Stimulated activated CD4-positive, alpha-beta T cell treated with anti-CD3 and anti-CD28 coated beads, Interleukin-15, amount 100 ng/mL, for 48 hours (primary cell): ENCODE results near the gene CNNM3.

Experiments
- DNase-seq, 2 donors: peaks; one replicate each; pipeline ENCODE4 v3.0.0-alpha.2; 2020; ENCODE audit warnings: low read depth in 2 of 2

Gene CNNM3

GRCh38 chr2:96864343-96865091 is 48.4 kb downstream of the CNNM3 start:
- no peak for DNase-seq

GRCh38 chr2:96865654-96866053 is 49.6 kb downstream of the CNNM3 start:
- DNase-seq: no peak

GRCh38 chr2:96866149-96866548 is 50.1 kb downstream of the CNNM3 start:
- no peak for DNase-seq

GRCh38 chr2:96866586-96866985 is 50.5 kb downstream of the CNNM3 start:
- no peak for DNase-seq

- no peak for DNase-seq
Measured at GRCh38 chr2:96866986-96867755, 51.1 kb downstream of the CNNM3 start.

GRCh38 chr2:96867756-96868554 is 51.9 kb downstream of the CNNM3 start:
- no peak for DNase-seq

- DNase-seq: peak in 1 of 2 donors; percentile 57
Measured at GRCh38 chr2:96868555-96869280, 52.6 kb downstream of the CNNM3 start.

- no peak for DNase-seq
Measured at GRCh38 chr2:96869281-96869821, 53.3 kb downstream of the CNNM3 start.

- DNase-seq: no peak
Measured at GRCh38 chr2:96869822-96870625, 54.0 kb downstream of the CNNM3 start, which contains the start of gene SEMA4C. SEMA4C (minus strand) TSS chr2:96870080; CDS start chr2:96867886, 2,194 bp downstream.

- peak in 1 of 2 donors; percentile 33 for DNase-seq
Measured at GRCh38 chr2:96870626-96871255, 54.7 kb downstream of the CNNM3 start.

GRCh38 chr2:96872591-96873349 is 56.7 kb downstream of the CNNM3 start:
- DNase-seq: no peak

- no peak for DNase-seq
Measured at GRCh38 chr2:96873651-96874096, 57.6 kb downstream of the CNNM3 start.

- DNase-seq: no peak
Measured at GRCh38 chr2:96874198-96874831, 58.2 kb downstream of the CNNM3 start.

- DNase-seq: no peak
Measured at GRCh38 chr2:96875498-96876268, 59.6 kb downstream of the CNNM3 start.

- no peak for DNase-seq
Measured at GRCh38 chr2:96876269-96877041, 60.4 kb downstream of the CNNM3 start.

- DNase-seq: no peak
Measured at GRCh38 chr2:96877042-96877451, 61.0 kb downstream of the CNNM3 start.

GRCh38 chr2:96877631-96878092 is 61.6 kb downstream of the CNNM3 start:
- DNase-seq: no peak
